ENCODE results near the gene ENO4. TPM values are rescaled to one million over a fixed set of nuclear protein-coding genes. Genes with fewer than 3 reads are reported as not detected.

ENO4 gene
- total and polyA plus RNA-seq, 10 of the 15 experiments (the other 5 are each of a cell fraction or from before 2014, with no cell fraction given) = 0.12 to 0.37 (median 0.18) TPM; not detected in 7

- Histone ChIP-seq H3K36me3 (ENCODE audit: control insufficient read depth in 2 of 2, insufficient read depth in 2 of 2, low read length in 1 of 2) (no peaks in the 10 kb centered on the region), H4K20me1 (ENCODE audit: control insufficient read depth, insufficient read depth) (no peaks in the 10 kb centered on the region), H3K4me3 (no peak overlapping the region), H3K27me3 (replicated peaks in 1 of 2; ENCODE audit: control insufficient read depth in 2 of 2, insufficient read depth in 2 of 2, low read length in 1 of 2) (no peaks in the 10 kb centered on the region; a peak in 2 of 4 replicates), H3K9me3 (replicated peaks; ENCODE audit: control insufficient read depth, insufficient read depth, low read length) (no peaks in the 10 kb centered on the region), H3K4me2 (ENCODE audit: control insufficient read depth, insufficient read depth) (no peak overlapping the region), H2AFZ (ENCODE audit: control insufficient read depth, low read depth, low read length) (no peak overlapping the region), H3K79me2 (ENCODE audit: control insufficient read depth, insufficient read depth, low read length) (no peaks in the 10 kb centered on the region), H3K9ac (ENCODE audit: control insufficient read depth, insufficient read depth, low read length) (no peak overlapping the region), H3K27ac (ENCODE audit: control insufficient read depth, insufficient read depth) (no peak overlapping the region), H3K4me1 (ENCODE audit: control insufficient read depth, insufficient read depth, low read length) (no peaks in the 10 kb centered on the region)
- CTCF ChIA-PET = no interaction called here
- 66% methylated on average over 2 of the region's 2 CpGs for WGBS (ENCODE audit: insufficient coverage, insufficient replicate concordance, low lambda C conversion rate, missing lambda C conversion rate)
- intact Hi-C loops (cut with micrococcal nuclease; ENCODE audit: unreplicated experiment) = no loop called here
- in situ Hi-C loops (cut with MboI) = no loop called here
- ATAC-seq (no peak), FAIRE-seq (no peak), DNase-seq (ENCODE audit: low read depth, low spot score) (no peak)
- POLR2A ChIA-PET = no interaction called here
- BruUV-seq (replicated peaks) = no TSS peak
- RAD21 ChIA-PET (ENCODE audit: unreplicated experiment) = no interaction called here
- no peak for TF ChIP-seq SKIL (IDR thresholded peaks at IDR 0.05; ENCODE audit: low read depth, poor library complexity, severe bottlenecking)
- SMC1A ChIA-PET (ENCODE audit: uncharacterized antibody, unreplicated experiment) = interaction anchor here (0.9 to 1.5 kb wide), 2 partner anchors 21 to 74 kb away, joined by 3 read pairs; no protein-coding TSS in a partner anchor
Measured at GRCh38 chr10:116870949-116871348, 21.6 kb downstream of the ENO4 start.

- WGBS (ENCODE audit: insufficient coverage, insufficient replicate concordance, low lambda C conversion rate, missing lambda C conversion rate) = 0% methylated on average over 2 of the region's 2 CpGs
- FAIRE-seq = no peak
- CTCF ChIA-PET = no interaction called here
- POLR2A ChIA-PET = no interaction called here
- H2AFZ ChIP-seq (ENCODE audit: control insufficient read depth, low read depth, low read length) = no peak overlapping the region
- RAD21 ChIA-PET (ENCODE audit: unreplicated experiment) = no interaction called here
- H3K4me1 ChIP-seq (ENCODE audit: control insufficient read depth, insufficient read depth, low read length) = no peaks in the 10 kb centered on the region
- H3K9ac ChIP-seq (ENCODE audit: control insufficient read depth, insufficient read depth, low read length) = no peak overlapping the region
- intact Hi-C loops (cut with micrococcal nuclease; ENCODE audit: unreplicated experiment) (no loop called here), in situ Hi-C loops (cut with MboI) (no loop called here)
- no peaks in the 10 kb centered on the region for H3K79me2 ChIP-seq (ENCODE audit: control insufficient read depth, insufficient read depth, low read length)
- no peaks in the 10 kb centered on the region for H3K9me3 ChIP-seq (replicated peaks; ENCODE audit: control insufficient read depth, insufficient read depth, low read length)
- no peak overlapping the region for H3K27ac ChIP-seq (ENCODE audit: control insufficient read depth, insufficient read depth)
- no peak for ATAC-seq
- DNase-seq (ENCODE audit: low read depth, low spot score) = no peak
- no peak overlapping the region for H3K4me3 ChIP-seq
- H3K4me2 ChIP-seq (ENCODE audit: control insufficient read depth, insufficient read depth) = no peak overlapping the region
- no peak for TF ChIP-seq CTCF (IDR thresholded peaks at IDR 0.05 in 2 of 3, conservative IDR thresholded peaks at IDR 0.05 in 1 of 3; ENCODE audit: control insufficient read depth in 2 of 3, extremely low read depth in 1 of 3, insufficient read depth in 1 of 3, low read depth in 3 of 3, low read length in 3 of 3)
- TF ChIP-seq NFIC (IDR thresholded peaks at IDR 0.05; ENCODE audit: low read depth, low read length) = no peak
- TF ChIP-seq SMC3 (IDR thresholded peaks at IDR 0.05; ENCODE audit: borderline replicate concordance, low read length) = no peak
- H3K27me3 ChIP-seq (replicated peaks in 1 of 2; ENCODE audit: control insufficient read depth in 2 of 2, insufficient read depth in 2 of 2, low read length in 1 of 2) = no peaks in the 10 kb centered on the region; a peak in 2 of 4 replicates
- H3K36me3 ChIP-seq (ENCODE audit: control insufficient read depth in 2 of 2, insufficient read depth in 2 of 2, low read length in 1 of 2) = no peaks in the 10 kb centered on the region
- H4K20me1 ChIP-seq (ENCODE audit: control insufficient read depth, insufficient read depth) = no peaks in the 10 kb centered on the region
- SMC1A ChIA-PET (ENCODE audit: uncharacterized antibody, unreplicated experiment) = interaction anchor here (1.0 kb wide), 1 partner anchor 37 kb away, joined by 3 read pairs; no protein-coding TSS in a partner anchor
- no TSS peak for BruUV-seq (replicated peaks)
Measured at GRCh38 chr10:116873134-116873533, 23.8 kb downstream of the ENO4 start.
